ENCODE data around the gene MICALL1. TPM values are rescaled to one million over a fixed set of nuclear protein-coding genes. Genes with fewer than 3 reads are reported as not detected.
A peak's percentile ranks its signal among the peaks of the same experiment; 100 is the strongest.

MICALL1 gene
- total RNA-seq, 1 experiment from 2014 or later, result 47.2 TPM

DNA sequence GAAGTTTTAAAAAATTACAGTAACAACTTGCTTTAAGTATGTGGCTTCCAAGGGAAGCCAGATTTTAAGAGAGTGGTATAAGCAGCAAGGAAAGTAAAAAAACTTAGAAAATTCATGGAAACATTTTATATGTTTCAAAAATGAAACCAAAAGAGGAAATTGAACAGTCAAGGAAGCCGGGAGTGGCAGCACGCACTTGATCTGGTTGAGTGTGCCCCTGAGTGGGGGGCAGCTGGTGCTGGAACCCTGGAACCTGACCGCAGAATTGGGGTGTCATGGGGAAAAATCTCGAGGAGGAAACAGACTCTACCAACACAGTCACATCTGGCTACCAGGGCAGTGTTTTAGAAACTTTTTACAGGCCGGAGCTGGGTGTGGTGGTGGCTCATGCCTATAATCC lies 14.0 kb downstream of the MICALL1 start (continued):
- TF ChIP-seq ZNF532 (CRISPR knock-in tag; IDR thresholded peaks at IDR 0.05; ENCODE audit: borderline replicate concordance) (no peak), AR (CRISPR knock-in tag; IDR thresholded peaks at IDR 0.05) (no peak), ZNF512 (CRISPR knock-in tag; IDR thresholded peaks at IDR 0.05; ENCODE audit: borderline replicate concordance) (no peak)
- TF ChIP-seq, protein P1, sequence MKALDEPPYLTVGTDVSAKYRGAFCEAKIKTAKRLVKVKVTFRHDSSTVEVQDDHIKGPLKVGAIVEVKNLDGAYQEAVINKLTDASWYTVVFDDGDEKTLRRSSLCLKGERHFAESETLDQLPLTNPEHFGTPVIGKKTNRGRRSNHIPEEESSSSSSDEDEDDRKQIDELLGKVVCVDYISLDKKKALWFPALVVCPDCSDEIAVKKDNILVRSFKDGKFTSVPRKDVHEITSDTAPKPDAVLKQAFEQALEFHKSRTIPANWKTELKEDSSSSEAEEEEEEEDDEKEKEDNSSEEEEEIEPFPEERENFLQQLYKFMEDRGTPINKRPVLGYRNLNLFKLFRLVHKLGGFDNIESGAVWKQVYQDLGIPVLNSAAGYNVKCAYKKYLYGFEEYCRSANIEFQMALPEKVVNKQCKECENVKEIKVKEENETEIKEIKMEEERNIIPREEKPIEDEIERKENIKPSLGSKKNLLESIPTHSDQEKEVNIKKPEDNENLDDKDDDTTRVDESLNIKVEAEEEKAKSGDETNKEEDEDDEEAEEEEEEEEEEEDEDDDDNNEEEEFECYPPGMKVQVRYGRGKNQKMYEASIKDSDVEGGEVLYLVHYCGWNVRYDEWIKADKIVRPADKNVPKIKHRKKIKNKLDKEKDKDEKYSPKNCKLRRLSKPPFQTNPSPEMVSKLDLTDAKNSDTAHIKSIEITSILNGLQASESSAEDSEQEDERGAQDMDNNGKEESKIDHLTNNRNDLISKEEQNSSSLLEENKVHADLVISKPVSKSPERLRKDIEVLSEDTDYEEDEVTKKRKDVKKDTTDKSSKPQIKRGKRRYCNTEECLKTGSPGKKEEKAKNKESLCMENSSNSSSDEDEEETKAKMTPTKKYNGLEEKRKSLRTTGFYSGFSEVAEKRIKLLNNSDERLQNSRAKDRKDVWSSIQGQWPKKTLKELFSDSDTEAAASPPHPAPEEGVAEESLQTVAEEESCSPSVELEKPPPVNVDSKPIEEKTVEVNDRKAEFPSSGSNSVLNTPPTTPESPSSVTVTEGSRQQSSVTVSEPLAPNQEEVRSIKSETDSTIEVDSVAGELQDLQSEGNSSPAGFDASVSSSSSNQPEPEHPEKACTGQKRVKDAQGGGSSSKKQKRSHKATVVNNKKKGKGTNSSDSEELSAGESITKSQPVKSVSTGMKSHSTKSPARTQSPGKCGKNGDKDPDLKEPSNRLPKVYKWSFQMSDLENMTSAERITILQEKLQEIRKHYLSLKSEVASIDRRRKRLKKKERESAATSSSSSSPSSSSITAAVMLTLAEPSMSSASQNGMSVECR (CRISPR knock-in tag; IDR thresholded peaks at IDR 0.05; ENCODE audit: borderline replicate concordance), result no peak
- TF ChIP-seq, protein P2, sequence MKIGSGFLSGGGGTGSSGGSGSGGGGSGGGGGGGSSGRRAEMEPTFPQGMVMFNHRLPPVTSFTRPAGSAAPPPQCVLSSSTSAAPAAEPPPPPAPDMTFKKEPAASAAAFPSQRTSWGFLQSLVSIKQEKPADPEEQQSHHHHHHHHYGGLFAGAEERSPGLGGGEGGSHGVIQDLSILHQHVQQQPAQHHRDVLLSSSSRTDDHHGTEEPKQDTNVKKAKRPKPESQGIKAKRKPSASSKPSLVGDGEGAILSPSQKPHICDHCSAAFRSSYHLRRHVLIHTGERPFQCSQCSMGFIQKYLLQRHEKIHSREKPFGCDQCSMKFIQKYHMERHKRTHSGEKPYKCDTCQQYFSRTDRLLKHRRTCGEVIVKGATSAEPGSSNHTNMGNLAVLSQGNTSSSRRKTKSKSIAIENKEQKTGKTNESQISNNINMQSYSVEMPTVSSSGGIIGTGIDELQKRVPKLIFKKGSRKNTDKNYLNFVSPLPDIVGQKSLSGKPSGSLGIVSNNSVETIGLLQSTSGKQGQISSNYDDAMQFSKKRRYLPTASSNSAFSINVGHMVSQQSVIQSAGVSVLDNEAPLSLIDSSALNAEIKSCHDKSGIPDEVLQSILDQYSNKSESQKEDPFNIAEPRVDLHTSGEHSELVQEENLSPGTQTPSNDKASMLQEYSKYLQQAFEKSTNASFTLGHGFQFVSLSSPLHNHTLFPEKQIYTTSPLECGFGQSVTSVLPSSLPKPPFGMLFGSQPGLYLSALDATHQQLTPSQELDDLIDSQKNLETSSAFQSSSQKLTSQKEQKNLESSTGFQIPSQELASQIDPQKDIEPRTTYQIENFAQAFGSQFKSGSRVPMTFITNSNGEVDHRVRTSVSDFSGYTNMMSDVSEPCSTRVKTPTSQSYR (CRISPR knock-in tag; IDR thresholded peaks at IDR 0.05), result no peak

GRCh38 chr22:37922191-37922590 lies 16.1 kb downstream of the MICALL1 start:
- no peaks in the 10 kb centered on the region for H3K4me1 Mint-ChIP-seq
- no peak overlapping the region for H3K4me3 Mint-ChIP-seq
- H3K27ac Mint-ChIP-seq, result no peak overlapping the region
- CTCF ChIA-PET, result no interaction called here
- POLR2A ChIA-PET, result no interaction called here
- DNase-seq (ENCODE audit: low spot score) (no peak), ATAC-seq (peak; percentile 14; the same call in 1 of the 2 replicates)
- H3K9me3 Mint-ChIP-seq, result no peaks in the 10 kb centered on the region
- H3K27me3 Mint-ChIP-seq (ENCODE audit: low read depth), result no peaks in the 10 kb centered on the region
- H3K36me3 Mint-ChIP-seq, result peaks cover 11% of the 10 kb centered on the region
- TF ChIP-seq SP1 (CRISPR knock-in tag; conservative IDR thresholded peaks at IDR 0.05), result no peak
- no peak for TF ChIP-seq NR3C1 (CRISPR knock-in tag; conservative IDR thresholded peaks at IDR 0.05; ENCODE audit: low read depth)
- TF ChIP-seq PRRX2 (CRISPR knock-in tag; IDR thresholded peaks at IDR 0.05), result no peak
- no peak for TF ChIP-seq ZNF121 (CRISPR knock-in tag; IDR thresholded peaks at IDR 0.05)
- TF ChIP-seq ATF1 (CRISPR knock-in tag; IDR thresholded peaks at IDR 0.05), result no peak
- TF ChIP-seq PREB (CRISPR knock-in tag; IDR thresholded peaks at IDR 0.05; ENCODE audit: borderline replicate concordance), result no peak
- TF ChIP-seq, protein P3, sequence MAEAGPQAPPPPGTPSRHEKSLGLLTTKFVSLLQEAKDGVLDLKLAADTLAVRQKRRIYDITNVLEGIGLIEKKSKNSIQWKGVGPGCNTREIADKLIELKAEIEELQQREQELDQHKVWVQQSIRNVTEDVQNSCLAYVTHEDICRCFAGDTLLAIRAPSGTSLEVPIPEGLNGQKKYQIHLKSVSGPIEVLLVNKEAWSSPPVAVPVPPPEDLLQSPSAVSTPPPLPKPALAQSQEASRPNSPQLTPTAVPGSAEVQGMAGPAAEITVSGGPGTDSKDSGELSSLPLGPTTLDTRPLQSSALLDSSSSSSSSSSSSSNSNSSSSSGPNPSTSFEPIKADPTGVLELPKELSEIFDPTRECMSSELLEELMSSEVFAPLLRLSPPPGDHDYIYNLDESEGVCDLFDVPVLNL (CRISPR knock-in tag; IDR thresholded peaks at IDR 0.05; ENCODE audit: borderline replicate concordance, low read depth), result no peak
- no peak for TF ChIP-seq GRHL2 (CRISPR knock-in tag; IDR thresholded peaks at IDR 0.05; ENCODE audit: insufficient replicate concordance, severe bottlenecking)
- no peak for TF ChIP-seq ZBTB21 (CRISPR knock-in tag; IDR thresholded peaks at IDR 0.05; ENCODE audit: borderline replicate concordance)
- TF ChIP-seq SMAD3 (CRISPR knock-in tag; IDR thresholded peaks at IDR 0.05; ENCODE audit: borderline replicate concordance), result no peak
- no peak for TF ChIP-seq NFYB (CRISPR knock-in tag; conservative IDR thresholded peaks at IDR 0.05; ENCODE audit: low read depth)
- no peak for TF ChIP-seq IRF2 (CRISPR knock-in tag; IDR thresholded peaks at IDR 0.05; ENCODE audit: borderline replicate concordance, low read depth)

Measured in WTC11 (cell line).